Prostate gland (tissue), 2 donors: ENCODE results near the gene SPATC1L. TPM values are rescaled to one million over a fixed set of nuclear protein-coding genes. Genes with fewer than 3 reads are reported as not detected.

Source experiments
- DNase-seq: peaks from one replicate; pipeline ENCODE4 v3.0.0-alpha.2; 2019; ENCODE audit warnings: low spot score
- H3K27ac ChIP-seq, 2 donors: fragments of 200-600 bp; sonication (generic); 2 replicates each; pipeline ENCODE4 v1.5.1; 2017 to 2019
- H3K27me3 ChIP-seq: fragments of 200-600 bp; sonication (generic); replicated peaks from 2 replicates; pipeline ENCODE4 v1.5.1; 2019; ENCODE audit not compliant: insufficient read depth
- H3K36me3 ChIP-seq, 2 donors: fragments of 200-600 bp; sonication (generic); 1 replicate in 1 of 2; 2 replicates in 1 of 2; pipeline versions ENCODE4 v1.5.1 to v1.8.1; 2017 to 2019
- H3K4me1 ChIP-seq: fragments of 200-600 bp; sonication (generic); replicated peaks from 2 replicates; pipeline ENCODE4 v1.5.1; 2019
- H3K4me3 ChIP-seq, 2 donors: fragments of 200-600 bp; sonication (generic); 2 replicates each; pipeline ENCODE4 v1.5.1; 2017 to 2019
- H3K9me3 ChIP-seq: fragments of 200-600 bp; sonication (generic); 2 replicates; pipeline ENCODE4 v1.5.1; 2017
- CTCF ChIP-seq, 4 experiments: fragments of 200-600 bp in 2 of 4; fragments of 450-650 bp in 2 of 4; sonication (generic) in 2 of 4; IDR thresholded peaks; 1 replicate in 3 of 4; 2 replicates in 1 of 4; pipeline ENCODE4 v1.5.1; 2016 to 2019; ENCODE audit warnings: antibody characterized with exemption in 4 of 4, mild to moderate bottlenecking in 2 of 4, moderate library complexity in 2 of 4
- POLR2A ChIP-seq: fragments of 450-650 bp; IDR thresholded peaks from one replicate; pipeline ENCODE4 v1.6.1; 2016; ENCODE audit warnings: antibody characterized with exemption, mild to moderate bottlenecking
- POLR2AphosphoS5 ChIP-seq: sonication (generic); formaldehyde crosslinking; IDR thresholded peaks from one replicate; pipeline ENCODE4 v1.6.1; 2017; ENCODE audit warnings: antibody characterized with exemption
- WGBS: methylation state at CpG from one replicate; pipeline ENCODE4 v1.1.5; 2018; 5-methylcytosine and 5-hydroxymethylcytosine counted together
- intact Hi-C: fragments of 100-400 bp; cut with DNase I; formaldehyde crosslinking; loops from one replicate; pipeline ENCODE4 v1.14.2; 2022
- total RNA-seq, 2 donors: library from RNA; depleted of rRNA; stranded (reverse); fragments of >200 nt; gene quantifications; one replicate each; pipeline ENCODE4 v1.1.0, GENCODE V29; 2016

The SPATC1L gene
- total RNA-seq, 2 donors from 2014 or later: 42.0 to 79.4 TPM

DNA sequence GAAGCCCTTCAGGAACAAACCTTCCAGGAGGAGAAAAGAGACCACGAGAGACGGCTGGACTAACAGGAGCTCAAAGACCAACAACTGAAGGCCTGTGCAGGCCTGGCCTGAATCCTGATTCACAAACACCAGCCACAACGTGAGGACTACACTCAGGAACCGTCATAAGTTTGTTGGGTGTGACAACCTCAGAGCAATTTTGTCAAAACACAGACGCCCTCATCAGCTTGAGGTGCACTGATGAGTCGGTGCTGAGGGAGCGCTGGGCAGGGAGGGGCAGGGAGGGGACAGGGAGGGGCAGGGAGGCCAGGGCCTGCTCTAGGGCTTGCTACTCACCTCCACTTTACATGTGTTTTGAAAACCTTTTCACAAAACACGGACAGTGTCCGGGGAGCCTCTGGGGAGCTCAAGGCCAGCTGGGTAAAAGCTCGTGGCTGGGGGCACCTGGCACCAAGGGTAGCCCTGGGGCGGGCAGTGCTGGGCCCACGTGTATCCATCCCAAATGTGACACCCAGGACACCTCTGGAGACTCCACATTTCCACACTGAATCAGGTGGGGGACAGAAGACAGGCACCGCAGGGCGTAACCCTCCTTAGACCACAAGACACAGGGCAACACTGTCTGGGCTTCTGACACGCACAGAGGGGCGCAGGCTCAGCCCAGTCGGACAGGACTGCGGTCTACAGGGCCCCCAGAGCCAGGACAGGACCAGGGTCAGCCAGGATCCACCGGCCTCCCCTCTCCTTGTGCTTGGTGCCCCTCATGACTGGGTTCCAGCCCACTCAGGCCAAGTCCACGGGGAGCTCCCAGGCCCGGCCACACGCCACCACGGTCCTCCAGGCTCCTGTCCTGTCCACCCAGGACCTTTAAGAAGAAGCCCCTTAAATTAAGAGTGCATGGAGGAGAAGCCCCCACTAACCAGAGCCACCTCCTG, 27.8 kb upstream of the SPATC1L start:
- Histone ChIP-seq H3K27me3 (no peaks in the 10 kb centered on the region), H3K9me3 (no peaks in the 10 kb centered on the region), H3K27ac (peak overlapping the region in 1 of 2 donors; percentile 0), H3K4me3 (no peak overlapping the region), H3K4me1 (no peaks in the 10 kb centered on the region), H3K36me3 (peaks cover 0 to 11% of the 10 kb centered on the region in 2 donors)
- DNase-seq: no peak
- intact Hi-C loops: no loop called here
- TF ChIP-seq POLR2A (no peak), CTCF (IDR thresholded peaks at IDR 0.05) (no peak), POLR2AphosphoS5 (no peak)
- WGBS: 84% methylated on average over 23 of the region's 23 CpGs

GRCh38 chr21:46211376-46211775, 27.1 kb upstream of the SPATC1L start:
- DNase-seq: no peak
- intact Hi-C loops: no loop called here
- Histone ChIP-seq H3K27me3 (no peaks in the 10 kb centered on the region), H3K36me3 (peaks cover 0 to 12% of the 10 kb centered on the region in 2 donors), H3K4me3 (no peak overlapping the region), H3K4me1 (no peaks in the 10 kb centered on the region), H3K27ac (no peak overlapping the region), H3K9me3 (no peaks in the 10 kb centered on the region)
- 90% methylated on average over 7 of the region's 7 CpGs for WGBS
- TF ChIP-seq POLR2A (no peak), POLR2AphosphoS5 (no peak), CTCF (IDR thresholded peaks at IDR 0.05) (no peak)

- Histone ChIP-seq H3K36me3 (peaks cover 0 to 12% of the 10 kb centered on the region in 2 donors), H3K27ac (peak overlapping the region in 1 of 2 donors; percentile 41), H3K27me3 (no peaks in the 10 kb centered on the region), H3K4me3 (no peak overlapping the region), H3K4me1 (no peaks in the 10 kb centered on the region), H3K9me3 (no peaks in the 10 kb centered on the region)
- no peak for DNase-seq
- TF ChIP-seq POLR2A (no peak), POLR2AphosphoS5 (no peak), CTCF (IDR thresholded peaks at IDR 0.05) (no peak)
- WGBS: 82% methylated on average over 16 of the region's 16 CpGs
- intact Hi-C loops: no loop called here
Observed at GRCh38 chr21:46210378-46211136, 26.3 kb upstream of the SPATC1L start.

DNA sequence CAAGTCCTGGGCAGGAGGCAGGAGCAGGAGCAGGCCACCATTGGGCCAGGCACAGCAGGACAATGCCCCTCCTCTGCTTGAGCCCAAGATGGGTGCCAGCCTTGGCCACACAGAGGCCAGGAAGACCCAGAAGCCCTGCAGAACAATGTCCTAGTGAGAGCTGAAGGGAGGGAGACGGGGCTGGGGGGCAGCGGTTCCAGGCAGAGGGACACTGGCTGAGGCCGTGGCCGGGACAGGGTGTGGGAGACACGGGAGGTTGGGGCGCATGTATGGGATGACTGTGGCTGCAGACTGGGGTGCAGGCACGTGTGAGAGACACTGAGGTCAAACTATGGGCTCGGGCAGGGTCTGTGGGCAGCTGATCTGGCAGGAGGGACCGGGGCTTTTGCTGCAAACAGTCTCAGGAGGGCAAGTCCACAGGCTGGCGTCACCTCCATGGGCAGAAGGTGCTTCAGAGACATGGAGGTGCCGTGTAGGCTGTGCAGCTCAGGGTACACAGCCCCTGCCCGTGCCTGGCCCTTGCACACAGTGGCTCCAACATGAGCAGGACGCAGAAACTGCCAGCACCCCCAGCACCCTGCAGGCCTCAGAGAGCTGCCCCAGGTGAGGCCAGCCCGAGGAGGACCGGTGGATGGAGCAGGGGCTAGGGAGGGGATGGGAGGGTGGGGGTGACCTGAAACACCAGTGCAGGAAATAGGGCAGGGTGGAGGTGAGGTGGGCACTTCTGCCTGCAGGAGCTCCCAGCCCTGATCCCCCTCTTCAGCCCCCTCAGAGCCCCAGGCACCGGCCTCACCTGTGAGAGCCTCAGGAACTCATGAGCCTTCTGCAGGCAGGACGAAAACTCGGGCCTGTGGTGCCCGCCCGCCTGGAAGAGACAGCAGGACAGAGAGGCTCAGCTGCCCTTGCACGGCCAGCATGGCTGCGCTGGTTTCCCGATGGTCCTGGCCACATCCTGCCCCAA, 24.8 kb upstream of the SPATC1L start:
- 90% methylated on average over 23 of the region's 23 CpGs for WGBS
- Histone ChIP-seq H3K9me3 (no peaks in the 10 kb centered on the region), H3K4me3 (no peak overlapping the region), H3K4me1 (no peaks in the 10 kb centered on the region), H3K27me3 (no peaks in the 10 kb centered on the region), H3K36me3 (peaks cover 0 to 17% of the 10 kb centered on the region in 2 donors), H3K27ac (no peak overlapping the region)
- intact Hi-C loops: no loop called here
- DNase-seq: no peak
- TF ChIP-seq CTCF (IDR thresholded peaks at IDR 0.05) (no peak), POLR2A (no peak), POLR2AphosphoS5 (no peak)
